GM19193 (cell line): ENCODE results near the gene ASPHD2.

Experiments
- POLR2A ChIP-seq: IDR thresholded peaks from 4 replicates; pipeline ENCODE4 v1.6.1; 2011; ENCODE audit not compliant: insufficient read depth, insufficient read length; ENCODE audit errors: extremely low read depth

ASPHD2 gene

GRCh38 chr22:26453216-26453615, 24.2 kb downstream of the ASPHD2 start:
- TF ChIP-seq POLR2A: no peak

- TF ChIP-seq POLR2A: no peak
Measured at GRCh38 chr22:26453812-26454500, 24.9 kb downstream of the ASPHD2 start.

DNA sequence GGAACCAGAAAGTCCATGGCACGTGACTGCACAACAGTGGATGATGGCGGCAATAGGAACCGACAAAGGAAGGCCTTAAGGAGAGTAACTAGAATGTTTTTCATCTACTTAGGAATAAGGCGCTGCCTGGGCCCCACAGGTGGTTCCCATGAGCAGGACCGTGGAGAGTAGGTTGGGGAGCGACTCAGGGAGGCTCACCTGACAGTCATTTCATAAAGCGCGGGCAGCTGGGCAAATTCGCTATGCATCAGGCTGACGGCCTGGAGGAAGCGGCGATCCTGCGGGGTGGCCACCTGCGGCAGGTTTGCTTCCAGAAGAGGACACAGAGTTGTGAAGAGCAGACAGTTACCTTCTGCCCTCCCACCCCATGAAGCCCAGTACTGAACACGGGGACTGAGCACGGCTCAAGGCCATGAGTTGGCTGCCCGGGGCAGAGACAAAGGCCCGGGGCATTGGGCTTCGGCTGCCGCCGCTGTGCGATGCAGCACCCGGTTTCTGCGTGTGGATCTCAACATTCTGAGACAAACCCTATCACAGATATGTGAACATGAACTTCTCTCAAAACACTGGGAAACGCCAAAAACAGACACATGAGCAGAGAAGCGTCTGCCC, 28.7 kb downstream of the ASPHD2 start:
- no peak for TF ChIP-seq POLR2A

DNA sequence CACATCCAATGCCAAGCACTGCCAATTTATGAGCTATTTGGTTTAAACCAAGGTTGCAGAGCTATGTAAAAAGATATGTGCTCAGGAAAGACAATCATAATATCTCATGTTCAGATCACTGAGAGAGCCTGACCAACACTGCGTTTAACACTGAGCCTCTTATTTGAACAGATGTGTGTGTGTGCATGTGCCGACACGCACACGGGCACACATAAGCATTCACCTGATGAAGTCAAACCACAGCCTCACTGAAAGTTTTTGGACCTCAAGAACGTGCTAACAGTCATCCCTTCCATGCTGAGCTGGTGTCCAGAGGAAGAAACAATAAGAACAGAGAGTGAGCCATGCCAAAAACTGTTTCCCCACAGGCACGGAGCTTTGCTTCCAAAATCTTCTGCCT, 31.1 kb downstream of the ASPHD2 start:
- no peak for TF ChIP-seq POLR2A

- TF ChIP-seq POLR2A: no peak
Measured at GRCh38 chr22:26461188-26461810, 32.2 kb downstream of the ASPHD2 start.

- TF ChIP-seq POLR2A: no peak
Measured at GRCh38 chr22:26462051-26462450, 33.0 kb downstream of the ASPHD2 start.

GRCh38 chr22:26462641-26463040, 33.6 kb downstream of the ASPHD2 start:
- no peak for TF ChIP-seq POLR2A

DNA sequence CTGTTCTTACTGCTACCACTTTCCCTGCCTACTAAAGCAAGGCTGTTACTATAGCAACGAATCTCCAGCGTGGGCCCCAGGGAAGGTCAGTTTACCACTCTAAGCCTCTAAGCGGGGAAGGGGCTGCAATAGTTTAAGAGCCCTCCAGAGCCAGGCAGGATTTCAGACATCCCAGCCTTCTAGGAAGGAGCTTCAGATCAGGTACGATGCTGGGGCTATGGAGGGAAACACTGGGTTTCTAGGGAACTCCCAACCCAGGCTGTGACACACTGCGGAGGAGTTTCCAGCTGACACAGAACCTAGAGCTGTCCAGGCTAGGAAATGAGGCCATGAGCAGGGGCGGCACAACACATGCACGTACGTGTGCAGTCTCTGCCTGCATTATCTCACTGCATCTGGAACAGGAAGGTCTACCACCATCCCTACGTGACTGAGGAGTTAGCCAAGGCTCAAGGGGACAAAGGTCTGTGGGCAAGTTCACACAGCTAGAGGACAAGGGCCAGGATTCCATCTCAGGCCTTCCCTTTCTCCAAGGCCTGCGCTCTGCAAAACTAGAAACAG, 34.1 kb downstream of the ASPHD2 start:
- TF ChIP-seq POLR2A: no peak

DNA sequence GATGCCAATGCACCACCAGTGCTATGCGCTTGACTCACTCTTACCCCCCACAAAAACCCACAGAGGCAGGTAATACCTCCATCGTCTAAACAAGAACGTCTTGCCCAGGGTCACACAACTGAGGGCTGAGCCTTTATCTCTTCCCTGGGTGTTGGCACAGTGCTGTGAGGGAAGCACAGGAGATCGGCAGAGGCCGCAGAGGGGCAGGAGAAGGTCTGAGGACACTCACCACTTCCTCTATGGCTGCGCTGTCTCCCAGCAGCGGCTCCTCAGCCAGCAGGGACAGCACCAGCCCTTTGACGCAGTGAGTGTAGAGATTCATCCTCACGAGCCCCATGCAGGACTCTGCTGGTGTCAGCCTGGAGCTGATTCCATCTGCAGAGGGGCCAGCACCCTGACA, 34.6 kb downstream of the ASPHD2 start:
- no peak for TF ChIP-seq POLR2A

GRCh38 chr22:26464312-26464711, 35.3 kb downstream of the ASPHD2 start:
- no peak for TF ChIP-seq POLR2A

GRCh38 chr22:26466196-26466595, 37.1 kb downstream of the ASPHD2 start:
- no peak for TF ChIP-seq POLR2A

GRCh38 chr22:26470807-26471206, 41.7 kb downstream of the ASPHD2 start:
- no peak for TF ChIP-seq POLR2A

- TF ChIP-seq POLR2A: no peak
Measured at GRCh38 chr22:26471522-26471921, 42.5 kb downstream of the ASPHD2 start.

DNA sequence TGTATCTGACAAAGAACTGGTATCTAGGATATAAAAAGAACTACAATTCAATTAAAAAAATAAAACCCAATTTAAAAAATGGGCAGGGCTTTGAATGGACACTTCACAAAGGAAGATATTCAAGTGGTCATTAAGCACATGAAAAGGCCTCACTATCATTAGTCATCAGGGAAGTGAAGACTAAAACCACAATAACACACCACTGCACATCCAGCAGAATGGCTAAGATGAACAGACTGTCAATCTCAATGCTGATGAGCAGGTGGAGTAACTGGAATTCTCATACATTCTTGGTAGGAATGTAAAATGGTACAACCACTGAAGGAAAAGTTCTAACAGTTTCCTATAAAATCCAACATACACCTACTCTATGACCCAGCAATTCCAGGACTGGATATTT, 45.6 kb downstream of the ASPHD2 start:
- no peak for TF ChIP-seq POLR2A

DNA sequence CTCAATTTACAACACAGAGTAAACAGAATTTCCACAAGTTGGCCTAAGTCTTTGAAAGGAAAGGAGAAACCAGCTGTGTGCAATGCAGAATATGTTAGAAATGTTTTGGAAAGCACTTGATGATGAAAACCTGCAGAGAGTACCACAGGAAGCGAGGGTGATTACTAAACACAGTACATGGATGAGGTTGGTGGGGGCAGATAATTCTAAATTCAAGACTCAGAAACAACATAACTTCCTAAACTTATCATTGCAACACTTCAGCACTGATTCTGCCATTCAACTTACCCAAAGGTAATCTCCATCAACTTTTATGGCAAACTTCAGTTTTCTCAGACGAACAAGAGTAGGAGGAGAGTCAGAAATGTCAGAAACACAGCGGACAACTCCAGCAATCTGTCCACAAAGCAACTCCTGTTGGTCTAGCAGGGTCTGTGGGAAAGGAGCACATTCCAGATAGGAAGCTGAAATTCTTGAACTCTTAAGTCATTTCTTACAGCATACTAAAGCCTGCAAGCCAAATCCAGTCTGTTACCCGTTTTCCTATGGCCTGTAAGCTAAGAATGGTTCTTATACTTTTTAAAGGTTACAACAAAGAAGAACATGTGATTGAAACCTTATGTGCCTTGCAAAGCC, 47.8 kb downstream of the ASPHD2 start:
- TF ChIP-seq POLR2A: no peak
